HCT116 (cell line): ENCODE data around the gene NCBP3. TPM values are rescaled to one million over a fixed set of nuclear protein-coding genes. Genes with fewer than 3 reads are reported as not detected.
"Not testable (repeated sequence)": the region's sequence is repeated elsewhere in the genome, so short reads cannot be mapped to it uniquely, and the experiment has no call there.

Experiments
- ATAC-seq: fragments of 200-7000 bp; cut with Tn5 transposase; 2 replicates; pipeline ENCODE4 v1.9.1; 2020; ENCODE audit warnings: mild to moderate bottlenecking, moderate library complexity
- BruUV-seq: library from RNA; stranded (reverse); fragments of 400-500 nt; replicated peaks from 2 replicates; lab custom pipeline; 2021; lab: Mats Ljungman, UMichigan
- CTCF ChIA-PET: fragments of 300-600 bp; sonication (Branson Sonifier 250); formaldehyde crosslinking; loops from one replicate; lab custom pipeline; 2021; ENCODE audit warnings: antibody characterized with exemption; lab: Charles Lee
- POLR2A ChIA-PET: fragments of 300-600, 350-600 bp; sonication (Branson Sonifier 250); formaldehyde crosslinking; loops from one replicate; lab custom pipeline; 2021; ENCODE audit warnings: antibody characterized with exemption; lab: Charles Lee
- RAD21 ChIA-PET, 2 experiments: fragments of 300-600 bp; sonication (Branson Sonifier 250); formaldehyde crosslinking; loops; one replicate each; lab custom pipeline; 2023; ENCODE audit warnings: low total read pairs in 2 of 2; ENCODE audit not compliant: uncharacterized antibody in 2 of 2, unreplicated experiment in 2 of 2, low non-redundant PET in 1 of 2; lab: Charles Lee
- DNase-seq: peaks from one replicate; pipeline ENCODE4 v3.0.0-alpha.2; 2010; ENCODE audit warnings: low read depth, low spot score
- H2AFZ ChIP-seq: fragments of 200-600 bp; shearing (Covaris generic), sonication (generic); 2 replicates; pipeline ENCODE4 v1.6.1; 2017; ENCODE audit warnings: low read depth, mixed run types, mixed read lengths, antibody characterized with exemption, low read length; ENCODE audit not compliant: poor library complexity, severe bottlenecking
- H3K27ac ChIP-seq: 2 replicates; pipeline ENCODE4 v1.5.1; 2012; ENCODE audit warnings: low read depth, low read length
- H3K27me3 ChIP-seq: fragments of 200-600 bp; sonication (generic); 2 replicates; pipeline ENCODE4 v1.6.1; 2016; ENCODE audit warnings: mixed run types, low read length, mixed read lengths; ENCODE audit not compliant: insufficient read depth
- H3K36me3 ChIP-seq, 2 experiments: fragments of 200-500 bp in 1 of 2; fragments of 200-600 bp in 1 of 2; sonication (Bioruptor generic) in 1 of 2; sonication (generic) in 1 of 2; 2 replicates each; pipeline versions ENCODE4 v1.5.1 to v1.6.1; 2014 to 2016; ENCODE audit warnings: low read length in 2 of 2, inconsistent platforms in 1 of 2, mixed read lengths in 1 of 2, mixed run types in 1 of 2; ENCODE audit not compliant: insufficient read depth in 2 of 2, control insufficient read depth in 1 of 2
- H3K4me1 ChIP-seq, 2 experiments: fragments of 200-600 bp in 1 of 2; sonication (generic) in 1 of 2; 2 replicates each; pipeline versions ENCODE4 v1.5.1 to v1.6.1; 2012 to 2017; ENCODE audit warnings: low read length in 2 of 2, inconsistent platforms in 1 of 2, mild to moderate bottlenecking in 1 of 2, mixed read lengths in 1 of 2, mixed run types in 1 of 2, moderate library complexity in 1 of 2; ENCODE audit not compliant: insufficient read depth in 2 of 2, control insufficient read depth in 1 of 2
- H3K4me2 ChIP-seq: fragments of 200-600 bp; sonication (generic); 2 replicates; pipeline ENCODE4 v1.6.1; 2017; ENCODE audit warnings: mixed run types, low read length, mixed read lengths
- H3K4me3 ChIP-seq, 2 experiments: fragments of 200-600 bp in 1 of 2; sonication (generic) in 1 of 2; replicated peaks in 1 of 2; 2 replicates each; pipeline ENCODE4 v1.5.1; 2011 to 2016; ENCODE audit warnings: low read length in 2 of 2, control low read depth in 1 of 2, low read depth in 1 of 2, mild to moderate bottlenecking in 1 of 2, mixed read lengths in 1 of 2, mixed run types in 1 of 2
- H3K79me2 ChIP-seq: fragments of 200-600 bp; sonication (generic); 2 replicates; pipeline ENCODE4 v1.6.1; 2017; ENCODE audit warnings: mild to moderate bottlenecking, mixed run types, low read length, moderate library complexity, mixed read lengths; ENCODE audit not compliant: insufficient read depth
- H3K9ac ChIP-seq: fragments of 200-600 bp; sonication (generic); 2 replicates; pipeline ENCODE4 v1.6.1; 2016; ENCODE audit warnings: low read length, mixed read lengths
- H3K9me2 ChIP-seq: fragments of 200-600 bp; sonication (generic), shearing (Covaris generic); 2 replicates; pipeline ENCODE4 v1.6.1; 2017; ENCODE audit warnings: mixed run types, mild to moderate bottlenecking, moderate library complexity; ENCODE audit not compliant: insufficient read depth
- H3K9me3 ChIP-seq, 2 experiments: fragments of 200-500 bp in 1 of 2; fragments of 200-600 bp in 1 of 2; sonication (Bioruptor generic) in 1 of 2; sonication (generic) in 1 of 2; 2 replicates each; pipeline ENCODE4 v1.6.1; 2014 to 2017; ENCODE audit warnings: low read length in 2 of 2, mixed read lengths in 2 of 2, inconsistent platforms in 1 of 2, low read depth in 1 of 2, mild to moderate bottlenecking in 1 of 2, mixed run types in 1 of 2, moderate library complexity in 1 of 2; ENCODE audit not compliant: control insufficient read depth in 1 of 2, insufficient read depth in 1 of 2
- H4K20me1 ChIP-seq: fragments of 200-600 bp; sonication (generic), shearing (Covaris generic); 2 replicates; pipeline ENCODE4 v1.6.1; 2017; ENCODE audit warnings: mixed run types, mild to moderate bottlenecking, moderate library complexity; ENCODE audit not compliant: insufficient read depth
- CEBPB ChIP-seq: IDR thresholded peaks from 2 replicates; pipeline ENCODE4 v1.6.1; 2012; ENCODE audit warnings: low read depth
- intact Hi-C: fragments of 100-400 bp; cut with micrococcal nuclease; formaldehyde crosslinking; loops from 2 replicates; pipeline ENCODE4 v1.10.0; 2022
- total RNA-seq: library from RNA; stranded (reverse); gene quantifications from one replicate; pipeline ENCODE4 v1.2.1, GENCODE V29; 2021; ENCODE audit not compliant: unreplicated experiment
- TF ChIP-seq, protein P1 (sequence below): IDR thresholded peaks from 2 replicates; pipeline ENCODE4 v1.6.1; 2012

NCBP3 gene
- total RNA-seq, 1 experiment from 2014 or later = 46.5 TPM

DNA sequence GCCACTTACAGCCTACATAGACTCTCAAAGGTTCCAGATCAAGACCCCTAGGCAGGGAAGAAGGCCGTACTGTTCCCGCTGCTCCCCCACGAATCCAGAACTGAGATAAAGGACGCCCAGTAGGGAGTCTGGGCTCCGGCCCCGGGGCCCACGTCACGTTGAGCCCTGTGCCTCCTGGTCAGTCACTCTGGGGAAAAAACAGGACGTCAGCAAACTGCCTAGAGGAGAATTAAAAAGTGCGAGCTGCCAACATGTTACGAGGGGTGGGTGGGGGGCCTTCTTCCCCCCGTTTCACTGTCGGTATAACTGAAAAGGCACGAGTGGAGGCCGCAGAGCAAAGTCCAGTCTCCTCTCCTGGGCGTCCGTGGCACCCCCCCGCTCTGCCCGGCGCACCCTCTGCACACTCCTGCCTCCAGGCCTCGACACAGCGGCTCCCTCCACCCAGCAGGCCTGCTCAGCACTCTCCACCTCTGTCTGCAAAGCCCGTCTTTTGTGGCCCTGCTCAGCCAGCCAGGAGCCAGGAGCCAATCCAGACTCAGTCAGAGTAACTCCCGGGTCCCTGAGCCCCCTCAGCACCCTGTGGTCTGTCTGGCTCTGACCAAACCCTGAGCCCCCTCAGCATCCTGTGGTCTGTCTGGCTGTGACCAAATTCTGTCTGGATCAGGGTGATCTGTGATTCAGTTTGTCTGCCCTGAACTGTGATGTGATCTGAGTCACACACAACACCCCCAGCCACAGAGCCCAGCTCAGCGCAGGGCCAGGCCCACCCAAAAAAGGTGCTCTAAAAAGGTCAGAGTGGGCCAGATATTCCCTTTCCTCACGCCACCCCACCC, 51.3 kb downstream of the NCBP3 start:
- DNase-seq (no peak), ATAC-seq (no peak)
- intact Hi-C loops = no loop called here
- RAD21 ChIA-PET = no interaction called here
- no peaks in the 10 kb centered on the region for H3K36me3 ChIP-seq
- no peak overlapping the region for H3K4me3 ChIP-seq
- POLR2A ChIA-PET = no interaction called here
- no peaks in the 10 kb centered on the region for H3K79me2 ChIP-seq
- H3K27ac ChIP-seq = no peak overlapping the region
- peaks cover 3 to 9% of the 10 kb centered on the region in 2 experiments; a peak in 3 of 4 replicates for H3K4me1 ChIP-seq
- no peak overlapping the region for H2AFZ ChIP-seq
- no peaks in the 10 kb centered on the region for H4K20me1 ChIP-seq
- H3K4me2 ChIP-seq = no peak overlapping the region
- no TSS peak for BruUV-seq
- no peaks in the 10 kb centered on the region for H3K9me2 ChIP-seq
- no peaks in the 10 kb centered on the region for H3K27me3 ChIP-seq
- CTCF ChIA-PET = no interaction called here
- no peak overlapping the region for H3K9ac ChIP-seq
- no peaks in the 10 kb centered on the region for H3K9me3 ChIP-seq
- TF ChIP-seq, protein P1, sequence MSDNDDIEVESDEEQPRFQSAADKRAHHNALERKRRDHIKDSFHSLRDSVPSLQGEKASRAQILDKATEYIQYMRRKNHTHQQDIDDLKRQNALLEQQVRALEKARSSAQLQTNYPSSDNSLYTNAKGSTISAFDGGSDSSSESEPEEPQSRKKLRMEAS = no peak
- TF ChIP-seq CEBPB = no peak

DNA sequence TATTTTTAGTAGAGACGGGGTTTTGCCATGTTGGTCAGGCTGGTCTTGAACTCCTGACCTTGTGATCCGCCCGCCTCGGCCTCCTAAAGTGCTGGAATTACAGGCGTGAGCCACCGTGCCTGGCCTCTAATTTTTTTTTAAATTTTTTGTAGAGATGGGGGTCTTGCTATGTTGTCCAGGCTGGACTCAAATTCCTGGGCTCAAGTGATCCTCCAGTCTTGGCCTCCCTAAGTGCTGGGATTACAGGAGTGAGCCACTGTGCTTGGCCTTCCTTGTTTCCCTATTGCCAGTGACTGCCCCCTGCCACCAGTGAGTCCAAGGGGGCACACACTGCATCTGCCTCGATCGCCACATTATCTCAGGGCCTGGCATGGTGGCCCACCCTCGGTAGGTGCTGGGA, 51.9 kb downstream of the NCBP3 start:
- H3K36me3 ChIP-seq, RAD21 ChIA-PET, POLR2A ChIA-PET, H2AFZ ChIP-seq, H3K79me2 ChIP-seq, H3K27ac ChIP-seq, BruUV-seq, H3K27me3 ChIP-seq, H3K9me3 ChIP-seq, H3K9ac ChIP-seq, H4K20me1 ChIP-seq, DNase-seq, intact Hi-C loops, H3K4me2 ChIP-seq, H3K9me2 ChIP-seq, H3K4me3 ChIP-seq, CTCF ChIA-PET, ATAC-seq, H3K4me1 ChIP-seq: not testable (repeated sequence)

DNA sequence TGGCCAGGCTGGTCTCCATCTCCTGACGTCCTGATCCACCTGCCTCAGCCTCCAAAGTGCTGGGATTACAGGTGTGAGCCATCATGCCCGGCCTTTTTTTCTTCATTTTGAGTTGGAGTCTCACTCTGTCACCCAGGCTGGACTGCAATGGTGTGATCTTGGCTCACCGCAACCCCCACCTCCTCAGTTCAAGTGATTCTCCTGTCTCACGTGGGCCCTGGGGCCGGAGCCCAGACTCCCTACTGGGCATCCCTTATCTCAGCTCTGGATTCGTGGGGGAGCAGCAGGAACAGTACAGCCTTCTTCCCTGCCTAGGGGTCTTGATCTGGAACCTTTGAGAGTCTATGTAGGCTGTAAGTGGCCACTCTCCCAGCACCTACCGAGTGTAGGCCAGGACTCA, 52.8 kb downstream of the NCBP3 start:
- H4K20me1 ChIP-seq, H3K27ac ChIP-seq, intact Hi-C loops, POLR2A ChIA-PET, H3K36me3 ChIP-seq, H3K4me1 ChIP-seq, H3K9me2 ChIP-seq, H2AFZ ChIP-seq, H3K79me2 ChIP-seq, H3K9me3 ChIP-seq, H3K27me3 ChIP-seq, DNase-seq, H3K4me2 ChIP-seq, H3K4me3 ChIP-seq, BruUV-seq, RAD21 ChIA-PET, H3K9ac ChIP-seq, ATAC-seq, CTCF ChIA-PET: not testable (repeated sequence)
